Measurements from ENCODE around the gene NCAPD2. TPM values are rescaled to one million over a fixed set of nuclear protein-coding genes. Genes with fewer than 3 reads are reported as not detected.

NCAPD2 gene
- polyA plus RNA-seq, 3 donors = 62.2 to 76.7 (median 70.6) TPM

DNA sequence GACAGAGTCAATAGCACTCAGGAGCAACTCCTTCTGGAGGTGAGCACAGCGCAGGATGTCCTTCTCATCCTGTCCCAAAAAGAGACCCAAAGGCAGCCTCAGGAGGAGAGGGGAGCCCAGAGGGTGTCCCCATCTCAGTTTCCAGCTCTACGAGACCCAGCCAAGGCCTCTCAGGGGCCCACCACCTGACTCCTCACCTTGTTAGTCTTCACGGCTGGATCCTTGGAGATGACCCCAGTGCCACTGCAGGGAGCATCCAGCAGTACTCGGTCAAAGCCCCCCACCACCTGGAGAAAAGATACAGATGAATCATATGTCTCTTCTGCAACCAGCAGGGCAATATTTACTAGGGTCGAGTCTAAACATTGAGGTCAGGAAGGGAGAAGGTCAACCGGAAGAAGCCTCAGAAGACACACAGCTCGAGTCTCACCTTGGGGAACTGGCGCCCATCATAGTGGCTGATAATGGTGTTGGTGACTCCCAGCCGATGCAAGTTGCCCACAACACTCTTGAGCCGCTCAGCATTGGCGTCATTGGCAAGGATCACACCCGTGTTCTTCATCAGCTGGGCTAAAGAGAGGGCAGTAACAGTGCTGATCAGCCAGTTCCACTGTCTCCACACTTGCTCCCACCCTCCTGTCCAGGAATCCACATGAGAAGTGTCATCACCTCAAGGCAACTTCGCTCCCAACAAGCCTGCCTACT, 66.8 kb downstream of the NCAPD2 start:
- DNase-seq = no peak

DNA sequence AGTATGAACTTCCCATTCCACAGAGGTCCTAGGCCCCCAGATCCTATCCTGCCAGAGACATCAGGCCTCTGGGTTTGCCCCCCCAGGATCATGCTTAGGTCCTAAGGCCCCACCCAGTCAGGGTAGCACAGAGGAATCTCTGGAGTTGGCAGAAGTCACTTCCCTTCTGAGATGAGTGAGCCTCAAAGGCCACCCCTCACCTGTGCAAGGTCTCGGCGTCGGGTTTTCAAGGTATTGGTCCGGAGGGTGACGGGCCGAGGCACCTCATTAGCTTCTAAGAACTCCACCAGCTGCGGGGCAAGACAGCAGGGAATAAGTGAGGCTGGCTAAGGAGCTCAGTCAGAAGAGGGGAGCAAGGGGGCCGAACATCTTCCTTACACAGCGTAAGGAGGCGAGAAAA, 69.0 kb downstream of the NCAPD2 start:
- DNase-seq = no peak

DNA sequence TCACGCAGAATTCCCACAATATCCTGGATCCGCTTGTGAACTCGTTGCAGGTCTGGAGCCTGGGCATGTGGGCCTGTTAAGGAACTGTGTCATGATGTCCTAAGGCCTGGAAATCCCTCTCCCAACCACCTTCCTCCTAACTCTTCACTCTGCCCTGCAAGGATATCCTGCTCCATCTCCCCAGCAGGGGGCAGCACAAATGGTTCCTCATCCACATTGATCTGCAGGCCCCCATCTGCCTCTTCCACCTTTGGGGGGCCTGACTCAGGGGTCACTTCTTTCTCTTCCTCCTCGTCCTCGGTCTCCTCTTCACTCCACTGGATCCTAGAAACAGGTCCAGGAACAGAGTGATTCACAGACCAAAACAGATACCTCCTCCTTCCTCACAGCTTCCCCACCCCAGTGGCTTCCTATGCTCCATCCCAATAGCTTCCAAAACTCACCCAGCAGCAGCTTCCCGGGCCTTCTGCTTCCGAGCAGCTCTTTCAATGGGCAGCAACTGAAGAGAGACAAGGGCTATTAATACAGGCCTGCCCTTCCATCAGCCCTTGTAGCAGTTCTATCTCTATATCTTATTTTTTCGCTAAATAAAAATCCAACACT, 69.6 kb downstream of the NCAPD2 start:
- no peak for DNase-seq

DNA sequence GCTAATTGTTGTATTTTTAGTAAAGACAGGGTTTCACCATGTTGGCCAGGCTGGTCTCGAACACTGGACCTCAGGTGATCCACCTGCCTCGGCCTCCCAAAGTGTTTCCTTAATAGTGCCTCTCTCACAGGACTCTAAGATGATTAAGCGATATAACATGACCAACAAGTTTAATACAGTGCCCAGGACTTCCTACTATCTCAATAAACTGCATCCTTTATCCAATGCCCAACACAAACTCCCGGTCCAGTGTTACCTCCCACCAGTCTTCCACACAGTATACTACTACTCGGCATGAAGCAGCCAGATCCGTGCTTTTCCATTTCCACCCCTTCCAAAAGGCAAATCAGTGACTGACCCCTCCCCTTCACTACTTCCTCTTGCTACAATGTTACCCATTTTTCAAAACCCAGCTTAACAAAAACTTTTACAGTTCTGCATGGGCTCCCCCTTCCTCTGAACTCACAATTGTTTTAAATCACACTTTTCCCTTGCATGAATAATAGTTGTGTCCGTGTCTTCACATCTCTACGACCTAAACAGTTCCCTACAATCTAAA, 73.3 kb downstream of the NCAPD2 start:
- DNase-seq = no peak

DNA sequence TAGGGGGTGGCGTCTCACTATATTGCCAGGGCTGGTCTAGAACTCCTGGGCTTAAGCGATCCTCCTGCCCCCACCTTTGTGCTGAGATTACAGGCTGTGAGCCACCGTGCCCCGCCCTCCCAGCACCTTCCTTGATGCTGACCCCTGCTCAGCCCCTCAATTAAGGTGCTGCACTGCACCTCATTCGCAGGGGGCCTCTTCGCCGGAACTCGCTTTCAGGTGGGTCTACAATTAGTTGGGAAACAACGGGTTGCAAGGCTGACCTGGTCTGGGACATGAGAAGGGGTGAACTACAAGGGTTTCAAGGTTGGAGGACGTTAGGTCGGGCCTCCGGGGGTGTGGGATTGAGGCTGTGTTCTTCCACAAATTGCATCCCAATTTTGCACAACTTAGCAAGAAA, 75.4 kb downstream of the NCAPD2 start:
- DNase-seq = no peak

DNA sequence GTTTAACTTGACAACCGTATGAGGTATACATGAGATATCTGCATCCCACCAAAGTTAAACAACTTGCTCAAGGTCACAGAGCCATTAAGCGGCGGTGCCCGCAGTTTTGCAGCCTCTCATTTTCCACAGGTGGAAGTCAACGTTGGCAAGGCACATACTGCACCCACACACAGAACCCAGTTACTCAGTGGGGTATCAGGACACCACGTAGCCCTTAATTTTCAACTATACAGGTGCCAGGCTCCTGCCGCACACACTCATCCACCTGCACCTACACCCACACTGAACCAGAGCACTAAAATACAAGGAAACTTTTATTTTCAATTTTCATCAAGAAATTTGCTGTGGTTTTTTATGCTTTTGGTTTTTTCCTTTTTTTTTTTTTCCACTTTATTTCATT, 75.9 kb downstream of the NCAPD2 start:
- DNase-seq = no peak

DNA sequence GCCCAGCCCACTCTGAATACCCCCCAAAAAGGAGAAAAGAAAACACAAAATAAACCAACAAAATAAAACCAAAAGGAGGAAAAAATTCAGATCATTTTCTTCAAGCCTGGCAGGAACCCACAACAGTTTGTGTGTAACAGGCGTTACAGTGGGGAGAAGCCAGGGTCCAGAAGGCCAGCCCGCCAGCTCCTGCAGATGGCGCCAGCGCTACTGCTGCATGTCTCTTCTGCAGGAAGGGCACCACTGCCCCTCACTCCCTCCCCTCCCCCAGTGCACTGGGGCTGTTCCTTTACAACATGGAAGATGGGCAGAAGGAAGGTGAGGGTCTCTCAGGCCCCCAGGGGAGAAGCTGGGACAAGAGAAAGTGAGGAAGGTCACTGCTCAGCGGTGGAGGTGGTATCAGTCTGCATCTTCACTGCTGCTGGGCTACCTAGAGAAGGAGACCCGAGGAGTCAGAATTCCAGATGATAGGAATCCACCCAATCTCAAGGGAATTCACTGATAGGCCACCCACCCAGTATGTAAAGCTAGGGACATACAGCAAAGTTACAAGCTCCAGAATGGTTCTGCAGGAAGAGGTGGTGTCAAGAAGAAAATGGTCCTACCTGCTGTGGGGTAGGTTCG, 76.5 kb downstream of the NCAPD2 start:
- DNase-seq = no peak

DNA sequence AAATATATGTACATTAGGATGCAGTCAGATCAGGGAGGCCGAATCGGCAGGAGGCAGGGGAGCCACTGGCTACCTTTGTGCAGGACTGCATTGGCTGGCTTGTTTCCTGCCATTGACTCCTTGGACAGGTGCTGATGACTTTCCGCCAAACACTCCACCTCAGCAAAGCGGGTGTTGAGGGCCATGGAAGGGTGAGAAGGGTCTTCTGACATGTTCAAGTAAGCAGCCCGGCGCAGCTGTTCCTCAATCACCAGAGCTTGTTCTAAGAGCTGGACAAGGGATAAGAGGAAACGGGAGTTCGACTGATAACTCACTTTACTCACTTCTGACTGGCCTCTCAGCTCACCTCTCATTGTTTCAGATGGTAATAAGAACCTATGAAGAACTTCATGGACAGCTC, 79.1 kb downstream of the NCAPD2 start:
- no peak for DNase-seq

DNA sequence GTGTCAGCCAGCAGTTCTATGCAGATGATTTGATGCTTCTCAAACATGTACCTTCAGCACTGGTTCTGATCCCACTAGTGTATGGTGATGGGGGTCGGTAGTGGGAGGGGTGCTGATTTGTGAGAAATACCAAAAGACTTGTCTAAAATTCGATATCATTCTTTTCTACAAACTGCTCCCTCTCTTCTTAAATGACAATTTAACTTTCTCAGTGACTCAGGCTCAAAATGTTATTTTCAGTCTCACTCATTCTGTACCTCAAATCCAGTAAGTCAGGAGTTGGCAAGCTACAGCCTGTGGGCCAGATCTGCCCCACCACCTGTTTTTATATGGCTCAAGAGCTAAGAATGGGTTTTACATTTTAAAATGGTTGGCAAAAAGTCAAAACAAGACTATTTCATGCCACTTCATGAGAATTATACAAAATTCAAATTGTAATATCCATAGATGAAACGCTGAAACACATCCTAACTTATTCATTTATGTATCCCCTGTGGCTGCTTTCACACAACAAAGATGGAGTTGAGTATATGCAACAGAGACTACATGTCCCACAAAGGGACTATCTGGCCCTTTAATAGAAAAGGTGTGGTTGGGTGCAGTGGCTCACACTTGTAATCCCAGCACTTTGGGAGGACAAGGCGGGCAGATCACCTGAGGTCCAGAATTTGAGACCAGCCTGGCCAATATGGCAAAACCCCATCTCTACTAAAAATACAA, 80.8 kb downstream of the NCAPD2 start:
- no peak for DNase-seq

DNA sequence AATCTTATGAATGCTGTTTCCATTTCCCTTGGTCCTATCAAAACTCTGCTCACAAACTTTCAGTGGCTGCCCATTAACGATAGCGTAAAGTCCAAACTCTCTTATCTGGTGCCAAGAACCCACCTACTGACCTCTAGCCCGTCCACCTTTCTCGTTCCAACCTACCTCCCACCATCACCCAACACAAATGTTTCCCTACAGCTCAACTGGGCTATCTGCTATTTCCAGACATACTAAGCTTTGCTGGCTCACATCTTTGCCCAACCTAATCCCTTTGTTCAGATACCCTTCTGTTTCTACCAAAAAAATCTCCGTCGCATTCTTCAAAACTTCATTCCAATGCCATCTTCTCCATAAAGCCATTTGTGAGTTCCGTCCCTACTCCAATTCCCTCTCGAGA, 81.7 kb downstream of the NCAPD2 start:
- no peak for DNase-seq

Other genes starting within 250 kb of the NCAPD2 start
- gene PLEKHG6, start 183.4 kb upstream of the NCAPD2 start, polyA plus RNA-seq (ENCODE audit: insufficient read length in 3 of 3) = 1 to 10 TPM; 4.7 to 8.3 (median 8.0) TPM
- gene TNFRSF1A, start 152.0 kb upstream of the NCAPD2 start, polyA plus RNA-seq (ENCODE audit: insufficient read length in 3 of 3) = 10 to 100 TPM; 89.2 to 93.1 (median 90.2) TPM
- 100 to 1,000 TPM in 1 of 3 donors, 10 to 100 TPM in 2; 64.4 to 105 (median 88.9) TPM for gene SCNN1A, start 118.5 kb upstream of the NCAPD2 start, polyA plus RNA-seq (ENCODE audit: insufficient read length in 3 of 3)
- gene LTBR, start 109.9 kb upstream of the NCAPD2 start, polyA plus RNA-seq (ENCODE audit: insufficient read length in 3 of 3) = 10 to 100 TPM; 67.5 to 85.7 (median 75.1) TPM
- gene CD27, start 49.1 kb upstream of the NCAPD2 start, polyA plus RNA-seq (ENCODE audit: insufficient read length in 3 of 3) = 1 to 10 TPM in 2 of 3 donors, under 1 TPM in 1; 0.83 to 2.6 (median 2.2) TPM
- 10 to 100 TPM; 16.0 to 18.8 (median 17.8) TPM for gene TAPBPL, start 42.1 kb upstream of the NCAPD2 start, polyA plus RNA-seq (ENCODE audit: insufficient read length in 3 of 3)
- gene VAMP1, start 23.4 kb upstream of the NCAPD2 start, polyA plus RNA-seq (ENCODE audit: insufficient read length in 3 of 3) = 10 to 100 TPM; 10.7 to 14.8 (median 11.4) TPM
- 100 to 1,000 TPM; 159 to 189 (median 172) TPM for gene MRPL51, start 840 bp upstream of the NCAPD2 start, polyA plus RNA-seq (ENCODE audit: insufficient read length in 3 of 3)
- 1,000 to 10,000 TPM; 2,127 to 2,548 (median 2,322) TPM for gene GAPDH, start 40.4 kb downstream of the NCAPD2 start, polyA plus RNA-seq (ENCODE audit: insufficient read length in 3 of 3)
- 10 to 100 TPM; 17.1 to 19.6 (median 18.9) TPM for gene IFFO1, start 61.9 kb downstream of the NCAPD2 start, polyA plus RNA-seq (ENCODE audit: insufficient read length in 3 of 3)
- 10 to 100 TPM; 24.3 to 39.7 (median 37.4) TPM for gene NOP2, start 74.2 kb downstream of the NCAPD2 start, polyA plus RNA-seq (ENCODE audit: insufficient read length in 3 of 3)
- gene CHD4, start 113.3 kb downstream of the NCAPD2 start, polyA plus RNA-seq (ENCODE audit: insufficient read length in 3 of 3) = 100 to 1,000 TPM; 307 to 315 (median 315) TPM
- gene LPAR5, start 141.9 kb downstream of the NCAPD2 start, polyA plus RNA-seq (ENCODE audit: insufficient read length in 3 of 3) = 1 to 10 TPM; 1.1 to 1.5 (median 1.4) TPM
- 1 to 10 TPM; 4.6 to 8.0 (median 7.7) TPM for gene ACRBP, start 153.3 kb downstream of the NCAPD2 start, polyA plus RNA-seq (ENCODE audit: insufficient read length in 3 of 3)
- 100 to 1,000 TPM; 112 to 119 (median 119) TPM for gene ING4, start 169.0 kb downstream of the NCAPD2 start, polyA plus RNA-seq (ENCODE audit: insufficient read length in 3 of 3)
- gene ZNF384, start 195.3 kb downstream of the NCAPD2 start, polyA plus RNA-seq (ENCODE audit: insufficient read length in 3 of 3) = 100 to 1,000 TPM in 2 of 3 donors, 10 to 100 TPM in 1; 82.7 to 105 (median 102) TPM
- gene PIANP, start 206.7 kb downstream of the NCAPD2 start, polyA plus RNA-seq (ENCODE audit: insufficient read length in 3 of 3) = 10 to 100 TPM; 12.8 to 15.3 (median 14.3) TPM
- 10 to 100 TPM; 68.4 to 70.3 (median 69.4) TPM for gene COPS7A, start 229.9 kb downstream of the NCAPD2 start, polyA plus RNA-seq (ENCODE audit: insufficient read length in 3 of 3)